Right ventricle myocardium superior (tissue), 1 donor: ENCODE measurements around the gene DARS2. TPM values are rescaled to one million over a fixed set of nuclear protein-coding genes. Genes with fewer than 3 reads are reported as not detected.
"Not testable (repeated sequence)": the region's sequence is repeated elsewhere in the genome, so short reads cannot be mapped to it uniquely, and the experiment has no call there.

Source experiments
- ATAC-seq: fragments of 200-7000 bp; cut with Tn5 transposase; one replicate; pipeline ENCODE4 v1.9.1; 2020; ENCODE audit warnings: mild to moderate bottlenecking; ENCODE audit not compliant: poor library complexity
- DNase-seq: peaks from one replicate; pipeline ENCODE4 v3.0.0-alpha.2; 2020
- intact Hi-C: fragments of 100-400 bp; cut with DNase I; formaldehyde crosslinking; loops from one replicate; pipeline ENCODE4 v1.11.2; 2022
- total RNA-seq: library from RNA; stranded (reverse); fragmentation: NEBNext Ultra II Directional; extraction: Animal tissue kit (Norgen Biotek cat#: 25700); gene quantifications from one replicate; pipeline ENCODE4 v1.2.1, GENCODE V29; 2021
- donor health status: DM: no; HTN: yes; CAD: no; lungs with severe emphysema.

DARS2 gene
- total RNA-seq, 1 donor from 2014 or later, result 12.9 TPM

DNA sequence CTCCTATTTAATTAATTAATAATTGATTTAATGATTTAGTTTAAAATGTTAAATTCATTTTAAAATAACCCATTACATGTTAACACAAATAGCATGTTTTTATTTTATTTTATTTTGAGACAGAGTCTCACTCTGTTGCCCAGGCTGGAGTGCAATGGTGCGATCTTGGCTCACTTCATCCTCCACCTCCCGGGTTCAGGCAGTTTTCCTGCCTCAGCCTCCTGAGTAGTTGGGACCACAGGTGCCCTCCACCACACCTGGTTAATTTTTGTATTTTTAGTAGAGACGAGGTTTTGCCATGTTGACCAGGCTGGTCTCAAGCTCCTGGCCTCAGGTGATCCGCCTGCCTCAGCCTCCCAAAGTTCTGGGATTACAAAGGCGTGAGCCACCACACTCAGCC is 35.1 kb downstream of the DARS2 start:
- ATAC-seq, DNase-seq, intact Hi-C loops: not testable (repeated sequence)

GRCh38 chr1:173860065-173860464 is 35.6 kb downstream of the DARS2 start:
- intact Hi-C loops, result loop anchor here (10.0 kb wide), 1 partner anchor 105 kb away; no protein-coding TSS in a partner anchor
- DNase-seq (no peak), ATAC-seq (no peak)

GRCh38 chr1:173861731-173862145 is 37.3 kb downstream of the DARS2 start:
- ATAC-seq, result no peak
- DNase-seq, result no peak
- intact Hi-C loops, result loop anchor here (10.0 kb wide), 1 partner anchor 103 kb away; no protein-coding TSS in a partner anchor

DNA sequence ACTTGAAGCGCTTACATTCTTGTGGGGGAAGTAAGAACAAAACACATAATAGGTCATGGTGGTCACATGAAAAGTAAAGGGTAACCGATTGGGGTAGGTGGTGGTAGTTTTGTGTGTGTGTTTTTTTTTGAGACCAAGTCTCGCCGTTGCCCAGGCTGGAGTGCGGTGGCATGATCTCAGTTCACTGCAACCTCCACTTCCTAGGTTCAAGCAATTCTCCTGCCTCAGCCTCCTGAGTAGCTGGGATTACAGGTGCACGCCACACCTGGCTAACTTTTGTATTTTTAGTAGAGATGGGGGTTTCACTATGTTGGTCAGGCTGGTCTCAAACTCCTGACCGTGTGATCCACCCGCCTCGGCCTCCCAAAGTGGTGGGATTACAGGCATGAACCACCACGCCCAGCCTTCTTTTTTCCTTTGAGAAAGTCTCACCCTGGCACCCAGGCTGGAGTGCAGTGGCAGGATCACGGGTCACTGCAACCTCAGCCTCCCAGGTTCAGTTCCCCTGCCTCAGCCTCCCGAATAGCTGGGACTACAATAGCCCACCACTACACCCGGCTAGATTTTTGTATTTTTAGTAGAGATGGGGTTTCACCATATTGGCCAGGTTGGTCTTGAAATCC is 37.8 kb downstream of the DARS2 start:
- not testable (repeated sequence) for ATAC-seq
- intact Hi-C loops, result loop anchor here (10.0 kb wide), 1 partner anchor 103 kb away; no protein-coding TSS in a partner anchor

DNA sequence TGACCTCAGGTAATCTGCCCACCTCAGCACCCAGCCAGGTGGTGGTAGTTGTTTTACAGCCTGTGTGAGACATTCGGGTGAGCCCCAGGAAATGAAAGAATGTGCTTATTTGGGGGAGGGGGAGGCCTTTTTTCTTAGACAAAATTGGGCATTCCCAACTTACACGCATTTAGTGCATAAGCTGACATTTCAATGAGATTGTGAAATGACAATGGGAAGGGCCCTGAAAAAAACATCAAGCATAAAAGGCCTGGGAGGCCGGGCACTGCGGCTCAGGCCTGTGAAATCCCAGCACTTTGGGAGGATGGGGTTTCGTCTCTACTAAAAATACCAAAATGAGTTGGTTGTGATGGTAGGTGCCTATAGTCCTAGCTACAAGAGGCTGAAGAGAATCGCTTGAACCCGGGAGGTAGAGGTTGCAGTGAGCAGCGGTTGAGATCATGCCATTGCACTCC is 38.3 kb downstream of the DARS2 start:
- DNase-seq, result no peak
- ATAC-seq, result no peak
- intact Hi-C loops, result loop anchor here (10.0 kb wide), 1 partner anchor 102 kb away; no protein-coding TSS in a partner anchor

More for the DNA sequence above, 37.8 kb downstream of the DARS2 start:
- not testable (repeated sequence) for DNase-seq

DNA sequence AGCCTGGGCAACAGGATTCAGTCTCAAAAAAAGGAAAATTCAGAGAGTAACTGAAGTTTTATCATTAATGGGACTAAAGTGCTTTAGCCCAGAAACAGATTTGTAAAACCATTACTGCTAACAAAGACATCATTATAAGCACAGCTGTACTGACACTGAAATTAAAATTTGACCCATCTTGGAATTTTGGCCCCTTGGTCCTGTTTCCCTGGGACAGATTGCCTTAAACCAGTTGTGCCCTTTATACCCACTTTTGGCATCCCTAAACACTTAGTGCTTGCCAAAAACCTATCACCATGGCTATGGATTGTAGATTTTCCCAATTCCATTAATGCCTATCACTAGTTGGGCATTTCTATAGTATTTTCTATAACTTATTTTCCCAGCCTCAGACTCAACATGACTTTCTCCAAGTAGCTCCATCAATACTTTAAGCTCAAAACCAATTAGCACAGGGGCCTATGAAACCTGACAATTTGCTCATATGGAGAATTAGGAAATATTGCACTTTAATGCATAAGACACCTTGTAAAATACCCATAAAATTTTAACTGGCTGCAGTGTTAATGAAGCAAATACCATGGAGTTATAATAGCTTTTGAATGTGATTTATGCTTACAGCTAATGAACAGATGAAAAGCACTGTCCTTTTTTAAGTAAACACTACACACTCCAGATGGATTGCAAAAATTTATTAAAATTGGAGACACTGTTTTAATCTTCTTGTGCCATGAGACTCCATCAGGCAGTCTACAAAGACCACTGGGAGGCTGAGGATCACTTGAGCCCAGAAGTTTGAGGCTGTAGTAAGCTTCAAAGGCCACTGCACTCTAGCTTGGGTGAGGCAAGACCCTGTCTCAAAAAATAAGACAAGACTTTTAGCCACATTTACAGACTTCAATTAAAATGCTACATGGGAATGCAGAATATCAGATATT is 39.0 kb downstream of the DARS2 start:
- no peak for ATAC-seq
- DNase-seq, result no peak
- intact Hi-C loops, result loop anchor here (10.0 kb wide), 1 partner anchor 101 kb away; no protein-coding TSS in a partner anchor

DNA sequence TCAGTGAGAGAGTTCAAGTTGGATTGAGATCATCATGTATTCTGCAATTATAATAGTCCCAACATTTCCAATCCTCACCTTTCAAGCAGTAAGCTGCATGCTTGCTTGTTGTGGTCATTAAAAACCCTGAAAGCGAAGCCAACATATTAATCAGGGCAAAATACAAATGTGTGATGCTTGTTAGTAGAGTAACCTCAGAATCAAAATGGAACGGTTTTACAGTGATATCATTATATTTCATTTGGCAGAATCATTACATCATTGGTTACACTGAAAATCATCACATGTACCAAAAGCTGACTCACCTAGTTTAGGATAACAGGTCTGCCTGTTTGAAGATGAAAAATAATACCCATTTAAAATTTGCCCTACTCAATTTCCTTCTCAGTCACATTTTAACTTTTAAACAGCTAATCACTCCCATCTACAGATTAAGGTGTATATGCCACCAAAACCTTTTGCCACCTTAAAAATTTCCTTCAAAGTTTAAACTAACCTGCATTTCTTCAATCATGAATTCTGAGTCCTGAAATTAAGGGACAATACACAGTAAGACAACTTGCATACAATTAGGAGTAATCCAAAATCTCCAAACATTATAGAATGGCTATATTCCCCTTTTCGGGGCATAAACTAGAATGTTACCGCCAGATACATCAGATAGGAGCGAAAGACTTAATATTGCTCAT is 39.9 kb downstream of the DARS2 start:
- no peak for DNase-seq
- intact Hi-C loops, result loop anchor here (10.0 kb wide), 1 partner anchor 100 kb away; no protein-coding TSS in a partner anchor
- ATAC-seq, result no peak

GRCh38 chr1:173865468-173866164 is 41.1 kb downstream of the DARS2 start:
- no peak for DNase-seq
- no peak for ATAC-seq
- intact Hi-C loops, result loop anchor here (5.0 to 10.0 kb wide), 2 partner anchors 99 to 388 kb away; partner anchors contain the start of gene PRDX6

DNA sequence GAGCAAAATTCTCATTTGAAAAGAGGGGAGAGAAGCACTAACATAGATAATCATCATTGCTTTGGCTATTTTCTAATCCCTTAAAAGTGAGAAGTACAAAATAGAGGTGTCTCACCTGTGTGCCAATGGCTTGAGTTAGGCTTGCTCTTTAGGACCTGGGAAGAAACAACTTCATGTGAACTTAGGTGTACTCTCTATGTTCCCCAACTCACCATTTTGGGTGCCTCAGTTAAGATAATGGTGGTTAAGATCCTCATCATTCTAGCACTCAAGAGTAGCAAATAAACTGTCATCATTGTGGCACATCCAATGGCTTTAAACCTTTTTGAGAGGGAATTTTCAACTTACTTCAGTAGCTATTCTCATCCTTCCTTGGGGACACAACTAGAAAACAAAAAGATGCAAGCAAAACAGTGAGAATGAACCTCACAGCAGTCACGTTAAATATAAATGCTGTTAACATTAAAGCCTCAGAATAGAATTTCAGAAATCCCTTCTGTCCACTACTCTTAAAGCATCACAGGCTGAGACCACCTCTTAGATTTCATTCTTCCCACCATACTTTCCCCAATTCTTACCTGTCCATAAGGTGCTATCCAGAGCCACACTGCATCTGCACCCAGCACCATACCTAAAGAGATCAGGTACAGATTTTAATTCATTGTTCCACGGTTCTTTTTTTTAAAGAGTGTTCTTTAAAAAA is 42.1 kb downstream of the DARS2 start:
- intact Hi-C loops, result loop anchor here (5.0 to 10.0 kb wide), 2 partner anchors 98 to 389 kb away; partner anchors contain the start of gene PRDX6
- ATAC-seq (no peak), DNase-seq (no peak)

GRCh38 chr1:173867141-173867752 is 42.8 kb downstream of the DARS2 start:
- intact Hi-C loops, result loop anchor here (5.0 to 10.0 kb wide), 2 partner anchors 98 to 390 kb away; partner anchors contain the start of gene PRDX6
- ATAC-seq, result peak; percentile 12
- DNase-seq, result no peak

DNA sequence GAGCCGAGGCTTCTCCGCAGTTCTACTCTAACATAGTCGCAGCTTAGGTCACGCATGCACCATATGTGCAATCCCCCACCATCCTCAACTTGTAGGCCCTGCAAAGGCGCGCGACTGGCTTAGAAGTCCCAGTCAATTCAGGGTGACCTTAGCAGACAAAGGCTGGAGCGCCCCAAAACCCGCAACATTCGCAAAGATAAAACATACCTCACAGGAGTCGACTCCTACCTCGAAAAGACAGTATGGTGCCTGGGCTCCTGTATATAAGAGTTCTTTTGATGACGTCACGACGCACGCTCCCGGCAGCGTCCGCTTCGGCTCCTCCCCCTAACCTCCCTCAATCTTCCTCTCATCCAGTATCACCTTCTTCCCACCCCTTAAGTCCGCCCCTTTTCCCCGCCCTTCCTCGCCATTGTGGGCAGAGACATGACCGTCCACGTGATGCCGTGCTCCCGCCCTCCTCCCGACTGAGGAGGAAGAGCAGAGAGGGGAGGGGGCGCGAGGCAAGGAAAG is 43.3 kb downstream of the DARS2 start, which contains the start of gene GAS5:
TSS of gene GAS5 (minus strand) at position 237 of the 513 bp plus-strand sequence.
- ATAC-seq, result peak; percentile 95
- intact Hi-C loops, result loop anchor here (5.0 to 10.0 kb wide), 2 partner anchors 97 to 391 kb away; partner anchors contain the start of gene PRDX6
- DNase-seq, result peak; percentile 99

GRCh38 chr1:173868266-173869020 is 44.0 kb downstream of the DARS2 start, which contains the start of gene ZBTB37:
ZBTB37 (plus strand) TSS chr1:173868380; CDS start chr1:173870226, 1,846 bp downstream.
- intact Hi-C loops, result loop anchor here (5.0 to 10.0 kb wide), 2 partner anchors 96 to 391 kb away; partner anchors contain the start of gene PRDX6
- ATAC-seq (peak; percentile 76), DNase-seq (peak; percentile 93)

DNA sequence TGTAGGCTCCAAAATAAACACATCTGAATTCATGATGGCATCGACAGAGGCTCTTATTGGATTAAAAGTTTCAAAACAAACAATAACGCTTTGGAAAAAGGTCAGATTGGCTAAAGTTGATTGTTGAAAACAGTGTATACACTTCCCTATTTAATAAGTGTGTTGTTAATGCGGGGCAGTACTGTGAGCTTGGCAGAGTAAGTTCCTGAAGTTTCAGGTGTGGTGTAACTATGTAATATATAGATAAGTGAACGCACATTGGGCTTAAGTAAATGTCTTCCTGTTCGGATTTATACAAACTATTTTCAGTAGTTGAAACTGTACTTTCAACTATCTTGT is 44.5 kb downstream of the DARS2 start:
- DNase-seq, result no peak
- ATAC-seq, result no peak
- intact Hi-C loops, result loop anchor here (5.0 to 10.0 kb wide), 2 partner anchors 96 to 392 kb away; partner anchors contain the start of gene PRDX6

DNA sequence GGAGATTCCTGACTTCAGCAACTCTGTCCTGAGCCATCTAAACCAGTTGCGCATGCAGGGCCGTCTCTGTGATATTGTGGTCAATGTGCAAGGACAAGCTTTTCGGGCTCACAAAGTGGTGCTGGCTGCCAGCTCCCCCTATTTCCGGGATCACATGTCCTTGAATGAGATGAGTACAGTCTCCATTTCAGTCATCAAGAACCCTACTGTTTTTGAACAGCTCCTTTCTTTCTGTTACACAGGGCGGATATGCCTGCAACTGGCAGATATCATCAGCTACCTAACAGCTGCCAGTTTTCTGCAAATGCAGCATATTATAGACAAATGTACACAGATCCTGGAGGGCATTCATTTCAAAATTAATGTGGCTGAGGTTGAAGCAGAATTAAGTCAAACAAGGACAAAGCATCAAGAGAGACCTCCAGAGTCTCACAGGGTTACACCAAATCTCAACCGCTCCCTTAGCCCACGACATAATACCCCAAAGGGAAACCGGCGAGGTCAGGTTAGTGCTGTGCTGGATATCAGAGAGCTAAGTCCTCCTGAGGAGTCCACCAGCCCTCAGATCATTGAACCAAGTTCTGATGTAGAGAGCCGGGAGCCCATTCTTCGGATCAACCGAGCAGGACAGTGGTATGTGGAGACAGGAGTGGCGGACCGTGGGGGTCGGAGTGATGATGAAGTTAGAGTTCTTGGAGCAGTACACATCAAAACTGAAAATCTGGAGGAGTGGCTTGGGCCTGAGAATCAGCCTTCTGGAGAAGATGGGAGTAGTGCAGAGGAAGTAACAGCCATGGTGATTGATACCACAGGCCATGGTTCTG is 46.0 kb downstream of the DARS2 start:
- no peak for ATAC-seq
- intact Hi-C loops, result no loop called here
- DNase-seq, result no peak

DNA sequence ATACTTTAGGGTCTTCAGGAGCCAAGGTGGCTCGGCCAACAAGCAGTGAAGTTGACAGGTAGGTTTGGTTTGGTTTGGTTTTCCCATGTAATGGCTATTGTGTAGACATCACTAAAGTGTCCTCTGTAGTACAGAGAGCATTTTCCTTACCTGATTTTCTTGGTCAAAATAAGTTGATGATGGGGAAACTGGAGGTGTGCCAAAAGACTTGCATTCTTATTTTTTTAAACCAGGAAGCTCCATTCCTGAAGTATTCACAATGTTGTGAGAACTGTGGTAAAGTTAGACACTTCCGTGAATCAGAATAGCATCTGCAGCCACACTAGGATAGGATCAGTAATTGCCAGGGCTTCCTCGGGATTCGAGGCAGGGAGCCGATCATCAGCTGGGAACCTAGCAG is 46.6 kb downstream of the DARS2 start:
- intact Hi-C loops, result no loop called here

More for the DNA sequence above, 46.6 kb downstream of the DARS2 start:
- no peak for DNase-seq
- no peak for ATAC-seq
